CD8-positive, alpha-beta memory T cell (primary cell): ENCODE measurements around the gene WDR18. TPM values are rescaled to one million over a fixed set of nuclear protein-coding genes. Genes with fewer than 3 reads are reported as not detected.

Experiments used
- CTCF ChIA-PET: fragments of 350-600 bp; sonication (Branson Sonifier 250); formaldehyde crosslinking; loops from one replicate; lab custom pipeline; 2021; ENCODE audit warnings: antibody characterized with exemption; lab: Charles Lee
- POLR2A ChIA-PET: fragments of 350-600 bp; sonication (Branson Sonifier 250); formaldehyde crosslinking; loops from one replicate; lab custom pipeline; 2021; ENCODE audit warnings: antibody characterized with exemption; lab: Charles Lee
- DNase-seq, 5 donors: peaks; one replicate each; pipeline versions ENCODE4 v3.0.0 to v3.0.0-alpha.2; 2020 to 2022; ENCODE audit warnings: mixed read lengths in 1 of 5
- H3K27ac ChIP-seq: one replicate; pipeline ENCODE4 v1.7.0; 2013; ENCODE audit warnings: low read depth, mild to moderate bottlenecking, low read length, moderate library complexity
- H3K27me3 ChIP-seq: 2 replicates; pipeline ENCODE4 v1.7.0; 2013; ENCODE audit warnings: low read length, mild to moderate bottlenecking; ENCODE audit not compliant: insufficient read depth, poor library complexity, severe bottlenecking
- H3K36me3 ChIP-seq: 2 replicates; pipeline ENCODE4 v1.7.0; 2013; ENCODE audit warnings: mild to moderate bottlenecking, low read length, moderate library complexity; ENCODE audit not compliant: insufficient read depth
- H3K4me1 ChIP-seq: 2 replicates; pipeline ENCODE4 v1.7.0; 2013; ENCODE audit warnings: mild to moderate bottlenecking, low read length, moderate library complexity; ENCODE audit not compliant: insufficient read depth
- H3K4me3 ChIP-seq: 2 replicates; pipeline ENCODE4 v1.7.0; 2013; ENCODE audit warnings: mild to moderate bottlenecking, low read length
- H3K9me3 ChIP-seq: 2 replicates; pipeline ENCODE4 v1.7.0; 2013; ENCODE audit warnings: mild to moderate bottlenecking, low read length
- H3K27ac Mint-ChIP-seq, 8 donors: one replicate each; pipeline ENCODE4 v1.8.0; 2020 to 2021; ENCODE audit warnings: mixed read lengths in 8 of 8, mild to moderate bottlenecking in 6 of 8, inconsistent platforms in 3 of 8, moderate library complexity in 3 of 8
- H3K27me3 Mint-ChIP-seq, 2 donors: one replicate each; pipeline ENCODE4 v1.8.0; 2020 to 2021; ENCODE audit warnings: mixed read lengths in 2 of 2, mild to moderate bottlenecking in 1 of 2, moderate library complexity in 1 of 2
- H3K36me3 Mint-ChIP-seq, 3 donors: one replicate each; pipeline ENCODE4 v1.8.0; 2020 to 2021; ENCODE audit warnings: mixed read lengths in 3 of 3, inconsistent platforms in 1 of 3, mild to moderate bottlenecking in 1 of 3
- H3K4me1 Mint-ChIP-seq, 3 donors: one replicate each; pipeline ENCODE4 v1.8.0; 2020 to 2021; ENCODE audit warnings: mixed read lengths in 3 of 3, inconsistent platforms in 1 of 3, mild to moderate bottlenecking in 1 of 3
- H3K4me3 Mint-ChIP-seq, 7 donors: one replicate each; pipeline ENCODE4 v1.8.0; 2020 to 2021; ENCODE audit warnings: mixed read lengths in 7 of 7, mild to moderate bottlenecking in 6 of 7, moderate library complexity in 4 of 7, inconsistent platforms in 2 of 7
- H3K9me3 Mint-ChIP-seq, 5 donors: one replicate each; pipeline ENCODE4 v1.8.0; 2020 to 2022; ENCODE audit warnings: mixed read lengths in 5 of 5, mild to moderate bottlenecking in 3 of 5, moderate library complexity in 2 of 5, inconsistent platforms in 1 of 5
- polyA plus RNA-seq: library from polyadenylated mRNA; unstranded; fragments of 300-500 nt; fragmentation: Illumina TruSeq; gene quantifications from one replicate; pipeline ENCODE4 v1.2.3, GENCODE V29; 2021
- total RNA-seq, 2 experiments: library from RNA; stranded (reverse); gene quantifications; one replicate each; pipeline ENCODE4 v1.2.3, GENCODE V29; 2021

The WDR18 gene
- total and polyA plus RNA-seq, 3 experiments from 2014 or later = 61.3 to 133 (median 108) TPM

- Mint-ChIP-seq H3K4me3 (no peak overlapping the region), H3K27ac (peak overlapping the region in 5 of 8 donors; percentile 21 to 83 (median 51)), H3K27me3 (peaks cover 1 to 2% of the 10 kb centered on the region in 2 donors), H3K36me3 (peaks cover 0 to 36% (median 0%) of the 10 kb centered on the region in 3 donors), H3K9me3 (peaks cover 0 to 6% (median 0%) of the 10 kb centered on the region in 5 donors), H3K4me1 (peaks cover 6 to 26% (median 7%) of the 10 kb centered on the region in 3 donors)
- no peak overlapping the region for H3K27ac ChIP-seq
- no peaks in the 10 kb centered on the region for H3K36me3 ChIP-seq
- ChIA-PET POLR2A (no interaction called here), CTCF (no interaction called here)
- DNase-seq = no peak
- no peaks in the 10 kb centered on the region for H3K9me3 ChIP-seq
- H3K27me3 ChIP-seq = no peaks in the 10 kb centered on the region
- H3K4me1 ChIP-seq = peaks cover 19% of the 10 kb centered on the region
- H3K4me3 ChIP-seq = no peak overlapping the region
These were observed 8.5 kb downstream of the WDR18 start for GRCh38 chr19:992670-993055.

GRCh38 chr19:993361-993830 lies 9.3 kb downstream of the WDR18 start:
- Histone ChIP-seq H3K4me3 (no peak overlapping the region), H3K27ac (no peak overlapping the region), H3K9me3 (no peaks in the 10 kb centered on the region), H3K4me1 (peaks cover 22% of the 10 kb centered on the region), H3K27me3 (peaks cover 4% of the 10 kb centered on the region), H3K36me3 (no peaks in the 10 kb centered on the region)
- peaks cover 6 to 32% (median 10%) of the 10 kb centered on the region in 3 donors for H3K4me1 Mint-ChIP-seq
- peak overlapping the region in 1 of 8 donors; percentile 87 for H3K27ac Mint-ChIP-seq
- peaks cover 0 to 6% (median 0%) of the 10 kb centered on the region in 5 donors for H3K9me3 Mint-ChIP-seq
- peaks cover 2 to 8% of the 10 kb centered on the region in 2 donors for H3K27me3 Mint-ChIP-seq
- H3K36me3 Mint-ChIP-seq = peaks cover 0 to 31% (median 0%) of the 10 kb centered on the region in 3 donors
- ChIA-PET CTCF (no interaction called here), POLR2A (no interaction called here)
- H3K4me3 Mint-ChIP-seq = peak overlapping the region in 1 of 7 donors; percentile 9
- no peak for DNase-seq

- H3K36me3 Mint-ChIP-seq = peaks cover 0 to 27% (median 0%) of the 10 kb centered on the region in 3 donors
- Histone ChIP-seq H3K4me1 (peaks cover 22% of the 10 kb centered on the region), H3K27me3 (peaks cover 9% of the 10 kb centered on the region), H3K36me3 (no peaks in the 10 kb centered on the region), H3K4me3 (no peak overlapping the region), H3K27ac (no peak overlapping the region), H3K9me3 (no peaks in the 10 kb centered on the region)
- no peak for DNase-seq
- H3K27ac Mint-ChIP-seq = peak overlapping the region in 3 of 8 donors; percentile 46 to 87 (median 82)
- H3K4me1 Mint-ChIP-seq = peaks cover 6 to 28% (median 10%) of the 10 kb centered on the region in 3 donors
- H3K9me3 Mint-ChIP-seq = peaks cover 0 to 6% (median 0%) of the 10 kb centered on the region in 5 donors
- H3K27me3 Mint-ChIP-seq = peaks cover 2 to 11% of the 10 kb centered on the region in 2 donors
- ChIA-PET POLR2A (no interaction called here), CTCF (no interaction called here)
- H3K4me3 Mint-ChIP-seq = peak overlapping the region in 1 of 7 donors; percentile 9
These were observed 9.8 kb downstream of the WDR18 start for GRCh38 chr19:993831-994393.

GRCh38 chr19:994516-994915 lies 10.4 kb downstream of the WDR18 start:
- Mint-ChIP-seq H3K27ac (peak overlapping the region in 3 of 8 donors; percentile 17 to 77 (median 36)), H3K9me3 (peaks cover 0 to 6% (median 0%) of the 10 kb centered on the region in 5 donors), H3K36me3 (peaks cover 0 to 24% (median 0%) of the 10 kb centered on the region in 3 donors), H3K27me3 (peaks cover 2 to 17% of the 10 kb centered on the region in 2 donors), H3K4me3 (no peak overlapping the region), H3K4me1 (peaks cover 6 to 32% (median 13%) of the 10 kb centered on the region in 3 donors)
- DNase-seq = no peak
- Histone ChIP-seq H3K4me3 (no peak overlapping the region), H3K4me1 (peaks cover 22% of the 10 kb centered on the region), H3K27ac (no peak overlapping the region), H3K36me3 (no peaks in the 10 kb centered on the region), H3K27me3 (peaks cover 15% of the 10 kb centered on the region), H3K9me3 (no peaks in the 10 kb centered on the region)
- POLR2A ChIA-PET = interaction anchor here (1.5 kb wide), 1 partner anchor 10 kb away, joined by 4 read pairs; the partner anchor contains the start of gene WDR18
- CTCF ChIA-PET = no interaction called here

GRCh38 chr19:995051-995827 lies 11.1 kb downstream of the WDR18 start:
- H3K36me3 ChIP-seq = no peaks in the 10 kb centered on the region
- ChIA-PET CTCF (interaction anchor here (0.5 to 2.5 kb wide), 6 partner anchors 7 to 131 kb away, joined by 3 to 15 read pairs (median 4); partner anchors contain the start of gene WDR18), POLR2A (interaction anchor here (1.5 kb wide), 2 partner anchors 11 to 75 kb away, joined by 3 to 4 read pairs; partner anchors contain the start of gene WDR18)
- peaks cover 6 to 32% (median 13%) of the 10 kb centered on the region in 3 donors for H3K4me1 Mint-ChIP-seq
- H3K4me1 ChIP-seq = peaks cover 22% of the 10 kb centered on the region
- no peak overlapping the region for H3K4me3 Mint-ChIP-seq
- no peak overlapping the region for H3K4me3 ChIP-seq
- DNase-seq = no peak
- H3K27ac Mint-ChIP-seq = peak overlapping the region in 3 of 8 donors; percentile 9 to 96 (median 50)
- peaks cover 0 to 20% (median 0%) of the 10 kb centered on the region in 3 donors for H3K36me3 Mint-ChIP-seq
- no peaks in the 10 kb centered on the region for H3K9me3 ChIP-seq
- peaks cover 2 to 19% of the 10 kb centered on the region in 2 donors for H3K27me3 Mint-ChIP-seq
- peaks cover 15% of the 10 kb centered on the region for H3K27me3 ChIP-seq
- no peak overlapping the region for H3K27ac ChIP-seq
- H3K9me3 Mint-ChIP-seq = peaks cover 0 to 6% (median 0%) of the 10 kb centered on the region in 5 donors

GRCh38 chr19:996051-996838 lies 12.1 kb downstream of the WDR18 start:
- CTCF ChIA-PET = interaction anchor here (0.5 to 2.5 kb wide), 10 partner anchors 8 to 132 kb away, joined by 3 to 15 read pairs (median 5); partner anchors contain the start of genes ARHGAP45 and WDR18
- H3K4me1 Mint-ChIP-seq = peaks cover 6 to 37% (median 13%) of the 10 kb centered on the region in 3 donors

GRCh38 chr19:998064-998463 lies 13.9 kb downstream of the WDR18 start:
- Histone ChIP-seq H3K27ac (no peak overlapping the region), H3K9me3 (no peaks in the 10 kb centered on the region), H3K36me3 (no peaks in the 10 kb centered on the region), H3K4me3 (no peak overlapping the region), H3K4me1 (peaks cover 32% of the 10 kb centered on the region), H3K27me3 (peaks cover 25% of the 10 kb centered on the region)
- Mint-ChIP-seq H3K4me3 (peak overlapping the region in 5 of 7 donors; percentile 7 to 76 (median 31)), H3K36me3 (peaks cover 0 to 10% (median 0%) of the 10 kb centered on the region in 3 donors), H3K9me3 (peaks cover 0 to 6% (median 0%) of the 10 kb centered on the region in 5 donors), H3K4me1 (peaks cover 6 to 38% (median 13%) of the 10 kb centered on the region in 3 donors), H3K27me3 (peaks cover 10 to 28% of the 10 kb centered on the region in 2 donors), H3K27ac (peak overlapping the region in 4 of 8 donors; percentile 79 to 85 (median 80))
- no peak for DNase-seq
- ChIA-PET POLR2A (interaction anchor here (0.6 to 3.0 kb wide), 2 partner anchors 13 to 149 kb away, joined by 3 to 24 read pairs; partner anchors contain the start of gene WDR18), CTCF (interaction anchor here (2.0 to 2.5 kb wide), 3 partner anchors 13 to 74 kb away, joined by 6 to 15 read pairs (median 6); partner anchors contain the start of gene WDR18)

More at GRCh38 chr19:996051-996838, 12.1 kb downstream of the WDR18 start:
- peak; percentile 86 to 94 (median 90) for DNase-seq
- H3K9me3 Mint-ChIP-seq = peaks cover 0 to 6% (median 0%) of the 10 kb centered on the region in 5 donors
- Histone ChIP-seq H3K27ac (no peak overlapping the region), H3K27me3 (peaks cover 21% of the 10 kb centered on the region), H3K36me3 (no peaks in the 10 kb centered on the region), H3K4me3 (peak overlapping the region; percentile 34), H3K4me1 (peaks cover 26% of the 10 kb centered on the region), H3K9me3 (no peaks in the 10 kb centered on the region)
- peaks cover 0 to 14% (median 0%) of the 10 kb centered on the region in 3 donors for H3K36me3 Mint-ChIP-seq
- H3K27ac Mint-ChIP-seq = peak overlapping the region; percentile 85 to 99 (median 93)
- peaks cover 3 to 22% of the 10 kb centered on the region in 2 donors for H3K27me3 Mint-ChIP-seq
- POLR2A ChIA-PET = interaction anchor here (0.6 to 3.0 kb wide), 6 partner anchors 8 to 206 kb away, joined by 3 to 24 read pairs (median 4); partner anchors contain the start of gene WDR18
- H3K4me3 Mint-ChIP-seq = peak overlapping the region; percentile 67 to 86 (median 76)
